Measurements from ENCODE around the gene TGM1. TPM values are rescaled to one million over a fixed set of nuclear protein-coding genes. Genes with fewer than 3 reads are reported as not detected.

Gene TGM1
- polyA plus RNA-seq, 2 of the 4 experiments (the other 2 are of a cell fraction): 0.61 to 1.3 TPM

DNA sequence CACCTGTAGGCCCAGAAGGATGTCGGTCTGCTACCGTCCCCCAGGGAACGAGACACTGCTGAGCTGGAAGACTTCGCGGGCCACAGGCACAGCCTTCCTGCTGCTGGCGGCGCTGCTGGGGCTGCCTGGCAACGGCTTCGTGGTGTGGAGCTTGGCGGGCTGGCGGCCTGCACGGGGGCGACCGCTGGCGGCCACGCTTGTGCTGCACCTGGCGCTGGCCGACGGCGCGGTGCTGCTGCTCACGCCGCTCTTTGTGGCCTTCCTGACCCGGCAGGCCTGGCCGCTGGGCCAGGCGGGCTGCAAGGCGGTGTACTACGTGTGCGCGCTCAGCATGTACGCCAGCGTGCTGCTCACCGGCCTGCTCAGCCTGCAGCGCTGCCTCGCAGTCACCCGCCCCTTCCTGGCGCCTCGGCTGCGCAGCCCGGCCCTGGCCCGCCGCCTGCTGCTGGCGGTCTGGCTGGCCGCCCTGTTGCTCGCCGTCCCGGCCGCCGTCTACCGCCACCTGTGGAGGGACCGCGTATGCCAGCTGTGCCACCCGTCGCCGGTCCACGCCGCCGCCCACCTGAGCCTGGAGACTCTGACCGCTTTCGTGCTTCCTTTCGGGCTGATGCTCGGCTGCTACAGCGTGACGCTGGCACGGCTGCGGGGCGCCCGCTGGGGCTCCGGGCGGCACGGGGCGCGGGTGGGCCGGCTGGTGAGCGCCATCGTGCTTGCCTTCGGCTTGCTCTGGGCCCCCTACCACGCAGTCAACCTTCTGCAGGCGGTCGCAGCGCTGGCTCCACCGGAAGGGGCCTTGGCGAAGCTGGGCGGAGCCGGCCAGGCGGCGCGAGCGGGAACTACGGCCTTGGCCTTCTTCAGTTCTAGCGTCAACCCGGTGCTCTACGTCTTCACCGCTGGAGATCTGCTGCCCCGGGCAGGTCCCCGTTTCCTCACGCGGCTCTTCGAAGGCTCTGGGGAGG lies 47.9 kb upstream of the TGM1 start, which contains the start of gene LTB4R:
Gene LTB4R (plus strand): TSS at position 857 of the 959 bp plus-strand sequence. CDS start 4,150 bp downstream, outside the sequence.
- H3K4me1 ChIP-seq: peaks cover 16% of the 10 kb centered on the region
- no peak for DNase-seq (ENCODE audit: low read depth in 1 of 2, low spot score in 1 of 2)
- ATAC-seq: no peak
- WGBS (ENCODE audit: missing lambda C conversion rate): 97% methylated on average over 50 of the region's 99 CpGs
- ChIA-PET CTCF (interaction anchor here (2.6 to 46.6 kb wide), 7 partner anchors 8 to 119 kb away, joined by 6 to 1142 read pairs (median 135); partner anchors contain the start of genes ADCY4, CBLN3, DHRS1 and KHNYN), POLR2A (no interaction called here)
- no peak within 1 kb of the TSS for H3K4me2 ChIP-seq
- H3K4me3 ChIP-seq: no peak within 1 kb of the TSS
- H3K27ac ChIP-seq: no peak within 1 kb of the TSS
- no peak for FAIRE-seq
- no peak for TF ChIP-seq POLR2AphosphoS2 (conservative IDR thresholded peaks at IDR 0.05; ENCODE audit: low read length)
- TF ChIP-seq FOXS1 (CRISPR knock-in tag; IDR thresholded peaks at IDR 0.05): no peak
- no peak for TF ChIP-seq E2F6 (IDR thresholded peaks at IDR 0.05; ENCODE audit: borderline replicate concordance, low read depth)
- no peak for TF ChIP-seq SMC3 (IDR thresholded peaks at IDR 0.05)
- no peak for TF ChIP-seq TP53 (CRISPR knock-in tag; IDR thresholded peaks at IDR 0.05)
- no peaks in the 10 kb centered on the region for H3K9me3 ChIP-seq

DNA sequence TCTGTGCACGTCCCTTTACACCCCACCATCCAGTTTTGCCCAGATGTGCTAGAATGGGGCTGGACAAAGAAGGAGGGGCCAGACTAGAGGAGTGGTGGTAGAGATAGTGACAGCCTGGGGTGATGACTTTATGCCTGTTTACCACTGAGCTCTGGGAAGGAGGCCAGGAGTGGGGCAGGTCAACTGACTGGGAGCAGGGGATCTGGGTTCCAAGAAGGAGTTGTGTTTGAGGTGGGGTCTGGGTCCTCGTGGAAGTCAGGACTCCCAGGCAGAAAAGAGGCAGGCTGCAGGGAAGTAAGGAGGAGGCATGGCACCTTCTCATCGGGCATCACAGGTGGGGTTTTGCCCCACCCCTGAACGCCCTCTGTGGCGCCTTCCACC lies 47.3 kb upstream of the TGM1 start:
- no peak for FAIRE-seq
- DNase-seq (ENCODE audit: low read depth in 1 of 2, low spot score in 1 of 2): no peak
- ChIA-PET CTCF (interaction anchor here (6.5 to 46.6 kb wide), 6 partner anchors 10 to 120 kb away, joined by 76 to 1142 read pairs (median 302); partner anchors contain the start of genes ADCY4, CBLN3, DHRS1 and KHNYN), POLR2A (no interaction called here)
- H3K4me3 ChIP-seq: no peak overlapping the region
- 78% methylated on average over 5 of the region's 5 CpGs for WGBS (ENCODE audit: missing lambda C conversion rate)
- no peak for ATAC-seq
- TF ChIP-seq, protein P1, sequence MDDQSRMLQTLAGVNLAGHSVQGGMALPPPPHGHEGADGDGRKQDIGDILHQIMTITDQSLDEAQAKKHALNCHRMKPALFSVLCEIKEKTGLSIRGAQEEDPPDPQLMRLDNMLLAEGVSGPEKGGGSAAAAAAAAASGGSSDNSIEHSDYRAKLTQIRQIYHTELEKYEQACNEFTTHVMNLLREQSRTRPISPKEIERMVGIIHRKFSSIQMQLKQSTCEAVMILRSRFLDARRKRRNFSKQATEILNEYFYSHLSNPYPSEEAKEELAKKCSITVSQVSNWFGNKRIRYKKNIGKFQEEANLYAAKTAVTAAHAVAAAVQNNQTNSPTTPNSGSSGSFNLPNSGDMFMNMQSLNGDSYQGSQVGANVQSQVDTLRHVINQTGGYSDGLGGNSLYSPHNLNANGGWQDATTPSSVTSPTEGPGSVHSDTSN (IDR thresholded peaks at IDR 0.05): no peak
- TF ChIP-seq, protein P2, sequence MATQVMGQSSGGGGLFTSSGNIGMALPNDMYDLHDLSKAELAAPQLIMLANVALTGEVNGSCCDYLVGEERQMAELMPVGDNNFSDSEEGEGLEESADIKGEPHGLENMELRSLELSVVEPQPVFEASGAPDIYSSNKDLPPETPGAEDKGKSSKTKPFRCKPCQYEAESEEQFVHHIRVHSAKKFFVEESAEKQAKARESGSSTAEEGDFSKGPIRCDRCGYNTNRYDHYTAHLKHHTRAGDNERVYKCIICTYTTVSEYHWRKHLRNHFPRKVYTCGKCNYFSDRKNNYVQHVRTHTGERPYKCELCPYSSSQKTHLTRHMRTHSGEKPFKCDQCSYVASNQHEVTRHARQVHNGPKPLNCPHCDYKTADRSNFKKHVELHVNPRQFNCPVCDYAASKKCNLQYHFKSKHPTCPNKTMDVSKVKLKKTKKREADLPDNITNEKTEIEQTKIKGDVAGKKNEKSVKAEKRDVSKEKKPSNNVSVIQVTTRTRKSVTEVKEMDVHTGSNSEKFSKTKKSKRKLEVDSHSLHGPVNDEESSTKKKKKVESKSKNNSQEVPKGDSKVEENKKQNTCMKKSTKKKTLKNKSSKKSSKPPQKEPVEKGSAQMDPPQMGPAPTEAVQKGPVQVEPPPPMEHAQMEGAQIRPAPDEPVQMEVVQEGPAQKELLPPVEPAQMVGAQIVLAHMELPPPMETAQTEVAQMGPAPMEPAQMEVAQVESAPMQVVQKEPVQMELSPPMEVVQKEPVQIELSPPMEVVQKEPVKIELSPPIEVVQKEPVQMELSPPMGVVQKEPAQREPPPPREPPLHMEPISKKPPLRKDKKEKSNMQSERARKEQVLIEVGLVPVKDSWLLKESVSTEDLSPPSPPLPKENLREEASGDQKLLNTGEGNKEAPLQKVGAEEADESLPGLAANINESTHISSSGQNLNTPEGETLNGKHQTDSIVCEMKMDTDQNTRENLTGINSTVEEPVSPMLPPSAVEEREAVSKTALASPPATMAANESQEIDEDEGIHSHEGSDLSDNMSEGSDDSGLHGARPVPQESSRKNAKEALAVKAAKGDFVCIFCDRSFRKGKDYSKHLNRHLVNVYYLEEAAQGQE (IDR thresholded peaks at IDR 0.05): no peak
- TF ChIP-seq HOXB13 (CRISPR knock-in tag; IDR thresholded peaks at IDR 0.05; ENCODE audit: low read depth) (no peak), HOXA7 (CRISPR knock-in tag; IDR thresholded peaks at IDR 0.05) (no peak), HES2 (IDR thresholded peaks at IDR 0.05) (no peak), HOXB5 (CRISPR knock-in tag; IDR thresholded peaks at IDR 0.05) (no peak), TFCP2L1 (CRISPR knock-in tag; IDR thresholded peaks at IDR 0.05) (no peak), NPAS2 (CRISPR knock-in tag; IDR thresholded peaks at IDR 0.05; ENCODE audit: borderline replicate concordance) (no peak), E2F6 (IDR thresholded peaks at IDR 0.05; ENCODE audit: borderline replicate concordance, low read depth) (no peak), BHLHE40 (IDR thresholded peaks at IDR 0.05; ENCODE audit: low read depth, low read length) (no peak), EHMT2 (IDR thresholded peaks at IDR 0.05; ENCODE audit: low read depth) (no peak), PHF8 (IDR thresholded peaks at IDR 0.05; ENCODE audit: borderline replicate concordance, low read depth) (no peak), EP300 (IDR thresholded peaks at IDR 0.05) (no peak), NR3C1 (IDR thresholded peaks at IDR 0.05) (no peak)
- TF ChIP-seq, protein P3, sequence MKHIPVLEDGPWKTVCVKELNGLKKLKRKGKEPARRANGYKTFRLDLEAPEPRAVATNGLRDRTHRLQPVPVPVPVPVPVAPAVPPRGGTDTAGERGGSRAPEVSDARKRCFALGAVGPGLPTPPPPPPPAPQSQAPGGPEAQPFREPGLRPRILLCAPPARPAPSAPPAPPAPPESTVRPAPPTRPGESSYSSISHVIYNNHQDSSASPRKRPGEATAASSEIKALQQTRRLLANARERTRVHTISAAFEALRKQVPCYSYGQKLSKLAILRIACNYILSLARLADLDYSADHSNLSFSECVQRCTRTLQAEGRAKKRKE (CRISPR knock-in tag; IDR thresholded peaks at IDR 0.05; ENCODE audit: low read depth): no peak
- peaks cover 16% of the 10 kb centered on the region for H3K4me1 ChIP-seq
- H3K9me3 ChIP-seq: no peaks in the 10 kb centered on the region
- no peak overlapping the region for H3K27ac ChIP-seq
- H3K4me2 ChIP-seq: no peak overlapping the region
